HG02852 (cell line): ENCODE data around the gene SHQ1.
"Not testable (repeated sequence)": the region's sequence is repeated elsewhere in the genome, so short reads cannot be mapped to it uniquely, and the experiment has no call there.

ENCODE experiments used
- ATAC-seq: cut with Tn5 transposase; IDR thresholded peaks from one replicate; pipeline ENCODE4 v1.9.1; 2021; ENCODE audit warnings: mild to moderate bottlenecking, moderate library complexity; ENCODE audit not compliant: unreplicated experiment

The SHQ1 gene

GRCh38 chr3:72754582-72754981 lies 93.7 kb downstream of the SHQ1 start:
- no peak for ATAC-seq

GRCh38 chr3:72753495-72753894 lies 94.8 kb downstream of the SHQ1 start:
- ATAC-seq = no peak

- ATAC-seq = no peak
These were observed 97.8 kb downstream of the SHQ1 start for GRCh38 chr3:72750405-72750965.

GRCh38 chr3:72748659-72749058 lies 99.6 kb downstream of the SHQ1 start:
- no peak for ATAC-seq

- ATAC-seq = no peak
These were observed 101.5 kb downstream of the SHQ1 start for GRCh38 chr3:72746430-72747411.

DNA sequence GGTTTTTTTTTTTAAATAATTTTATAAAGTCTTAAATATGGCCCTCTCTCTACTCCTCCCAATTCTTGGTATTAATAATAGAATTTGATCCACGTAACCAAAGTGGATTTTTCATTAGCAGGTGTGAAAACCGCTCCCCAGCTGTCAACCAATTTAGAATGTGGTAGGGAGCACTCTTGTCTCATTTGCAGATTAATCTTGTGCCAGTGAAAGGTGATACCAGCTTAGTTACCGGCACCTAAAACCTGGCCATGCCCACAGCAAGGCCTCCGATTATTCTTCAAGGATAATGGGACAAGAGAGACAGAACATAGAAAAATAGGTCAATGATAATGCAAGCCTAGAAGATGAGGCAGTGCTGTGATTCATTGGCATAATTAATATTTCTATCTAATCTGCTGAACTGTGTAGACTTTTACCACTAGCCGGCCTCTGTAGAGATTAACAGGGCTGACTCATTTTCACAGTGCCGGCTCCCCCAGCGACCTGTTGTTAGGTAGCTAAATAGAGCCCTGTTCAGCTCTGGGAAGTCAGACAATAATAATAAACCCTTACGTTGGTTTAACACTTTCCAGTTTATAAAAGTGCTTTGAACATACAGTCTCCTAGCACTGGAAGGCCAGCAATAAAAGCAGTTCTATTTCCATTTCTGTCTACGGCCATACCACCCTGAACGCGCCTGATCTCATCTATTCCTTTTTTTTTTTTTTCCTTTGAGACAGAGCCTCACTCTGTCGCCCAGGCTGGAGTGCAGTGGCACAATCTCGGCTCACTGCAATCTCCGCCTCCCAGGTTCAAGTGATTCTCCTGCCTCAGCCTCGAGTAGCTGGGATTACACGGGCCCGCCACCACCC lies 102.9 kb downstream of the SHQ1 start:
- no peak for ATAC-seq

GRCh38 chr3:72744330-72744729 lies 103.9 kb downstream of the SHQ1 start:
- no peak for ATAC-seq

DNA sequence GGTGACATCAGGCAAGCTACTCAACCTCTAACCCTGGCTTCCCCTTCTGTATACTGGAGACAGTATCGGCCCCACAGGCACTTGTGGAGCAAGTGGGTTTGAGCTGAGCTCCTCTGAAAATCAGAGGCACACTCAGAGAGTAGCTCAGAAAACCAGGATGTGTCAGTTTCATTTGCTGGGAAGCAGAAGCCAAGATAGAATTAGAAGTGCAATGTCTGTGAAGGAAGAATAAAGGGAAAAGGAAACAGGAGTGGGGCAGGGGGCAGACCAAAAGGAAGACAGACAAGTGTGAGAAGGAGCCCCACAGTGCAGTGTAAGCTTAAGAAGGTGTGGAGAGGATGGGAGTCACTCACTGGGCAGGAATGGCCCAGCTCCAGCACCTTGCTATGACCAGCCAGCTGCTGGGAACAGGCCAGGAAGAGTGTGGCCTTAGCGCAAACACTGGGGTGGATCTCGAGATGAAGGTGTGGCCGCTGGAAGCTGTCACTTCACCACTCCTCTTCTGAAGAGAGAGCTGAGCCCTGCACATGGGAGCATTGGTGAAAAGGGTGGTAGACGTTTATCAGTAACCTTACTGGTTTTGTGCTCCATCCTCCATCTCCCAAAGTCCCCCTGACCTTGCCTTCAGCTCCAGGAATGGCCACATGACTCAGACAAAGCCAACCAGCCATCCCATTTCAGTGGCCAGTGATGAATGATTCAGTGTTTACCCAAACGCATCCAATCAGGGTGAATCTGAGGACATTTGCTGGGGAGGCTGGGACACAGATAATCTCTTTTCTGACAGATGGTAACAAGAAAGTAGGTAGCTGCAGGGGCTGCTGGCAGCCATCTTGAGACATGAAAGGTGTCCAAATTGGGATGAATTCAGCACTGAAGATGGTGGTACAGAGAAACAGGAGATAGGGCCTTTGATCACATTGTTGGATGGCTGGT lies 108.4 kb downstream of the SHQ1 start:
- no peak for ATAC-seq

DNA sequence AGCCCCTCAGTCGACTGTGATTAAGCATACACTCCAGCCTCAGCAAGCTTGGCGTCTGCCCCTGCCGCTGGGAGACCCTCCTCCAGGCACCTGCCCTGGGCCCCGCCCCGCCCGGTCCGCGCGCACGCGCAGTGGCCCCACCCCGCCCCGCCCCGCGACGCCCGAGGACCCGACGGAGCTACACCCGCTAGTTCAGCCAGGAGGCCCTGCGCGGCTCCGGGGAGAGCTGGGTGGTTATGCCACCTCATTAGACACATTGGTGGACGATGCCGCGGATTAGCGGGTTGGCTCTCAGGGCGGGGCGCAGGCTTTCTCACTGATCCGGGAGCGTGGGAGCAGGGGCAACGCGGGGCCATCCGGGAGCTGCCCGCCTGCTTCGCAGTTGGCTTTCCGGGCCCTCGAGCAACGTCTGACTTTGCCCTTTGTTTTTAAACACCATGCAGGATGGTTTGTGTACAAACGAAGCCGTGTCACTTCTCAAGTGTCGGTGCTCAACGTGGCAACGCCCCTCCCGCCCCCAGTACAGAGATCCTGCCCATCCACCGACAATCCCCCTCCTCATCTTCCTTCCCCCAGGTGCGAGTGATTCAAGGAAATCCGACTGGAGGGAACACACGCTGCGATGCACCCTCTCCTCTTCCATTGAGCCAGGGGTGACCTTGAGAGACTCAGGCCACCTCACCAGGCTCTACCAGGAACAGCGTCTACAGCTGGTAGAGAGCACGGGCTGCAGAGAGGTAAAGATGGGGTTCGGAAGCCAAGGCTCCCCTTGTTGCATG lies 109.3 kb downstream of the SHQ1 start:
- ATAC-seq = peak; percentile 80

DNA sequence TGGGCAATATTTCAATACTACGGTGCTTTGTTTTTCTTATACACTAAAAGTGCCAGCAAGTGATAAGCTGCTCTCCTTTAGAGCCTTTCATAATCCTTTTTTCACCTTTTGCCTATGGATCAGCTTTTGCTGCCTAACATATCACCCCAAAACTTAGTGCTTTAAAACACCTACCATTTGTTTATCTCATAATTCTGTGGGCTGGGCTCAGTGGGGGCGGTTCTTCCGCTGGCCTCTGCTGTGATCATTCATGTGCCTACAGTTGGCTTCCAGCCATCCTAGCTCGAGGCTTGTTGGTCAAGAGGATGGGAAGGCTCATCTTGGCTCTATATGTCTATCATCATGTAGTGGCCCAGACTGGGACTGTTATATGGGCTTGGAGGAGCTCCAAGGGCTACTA lies 113.2 kb downstream of the SHQ1 start:
- ATAC-seq = not testable (repeated sequence)

DNA sequence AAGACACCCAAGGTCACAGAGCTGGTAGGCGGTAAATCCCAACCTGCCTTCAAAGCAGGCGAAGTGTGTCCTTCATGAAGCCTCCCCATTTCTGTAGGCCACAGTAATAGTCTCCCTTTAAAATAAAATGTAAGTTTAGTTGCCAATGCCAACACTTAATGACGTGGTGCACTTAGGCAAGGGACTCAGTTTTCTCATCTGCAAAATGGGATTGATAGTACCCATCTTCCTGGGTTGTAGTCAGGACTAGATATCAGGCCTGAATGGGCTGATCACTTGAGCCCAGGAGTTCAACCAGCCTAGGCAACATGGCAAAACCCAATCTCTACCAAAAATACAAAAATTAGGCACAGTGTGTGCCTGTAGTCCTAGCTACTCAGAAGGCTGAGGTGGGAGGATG lies 114.6 kb downstream of the SHQ1 start:
- ATAC-seq = no peak

DNA sequence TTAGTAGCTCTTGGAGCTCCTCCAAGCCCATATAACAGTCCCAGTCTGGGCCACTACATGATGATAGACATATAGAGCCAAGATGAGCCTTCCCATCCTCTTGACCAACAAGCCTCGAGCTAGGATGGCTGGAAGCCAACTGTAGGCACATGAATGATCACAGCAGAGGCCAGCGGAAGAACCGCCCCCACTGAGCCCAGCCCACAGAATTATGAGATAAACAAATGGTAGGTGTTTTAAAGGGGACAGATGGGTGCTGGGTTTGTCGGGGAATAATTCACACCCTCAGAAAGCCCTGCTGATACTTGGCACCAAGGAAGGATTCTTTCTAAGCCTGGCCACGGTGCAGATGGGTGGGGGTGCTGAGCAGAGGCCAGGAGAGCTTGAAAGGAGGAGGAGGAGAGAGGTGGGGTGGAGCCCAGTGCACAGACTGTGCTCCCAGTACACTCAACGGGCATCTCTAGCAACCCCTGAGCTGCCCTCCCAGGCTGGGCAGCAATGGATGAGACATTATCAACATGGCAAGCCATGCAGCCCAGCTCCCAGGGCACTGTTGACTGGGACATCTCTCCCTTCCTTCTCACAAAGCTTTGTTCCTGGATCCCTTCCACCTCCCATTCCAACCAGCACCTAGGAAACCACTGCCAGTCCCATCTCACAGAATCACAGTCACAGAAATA lies 115.4 kb downstream of the SHQ1 start:
- ATAC-seq = not testable (repeated sequence)

DNA sequence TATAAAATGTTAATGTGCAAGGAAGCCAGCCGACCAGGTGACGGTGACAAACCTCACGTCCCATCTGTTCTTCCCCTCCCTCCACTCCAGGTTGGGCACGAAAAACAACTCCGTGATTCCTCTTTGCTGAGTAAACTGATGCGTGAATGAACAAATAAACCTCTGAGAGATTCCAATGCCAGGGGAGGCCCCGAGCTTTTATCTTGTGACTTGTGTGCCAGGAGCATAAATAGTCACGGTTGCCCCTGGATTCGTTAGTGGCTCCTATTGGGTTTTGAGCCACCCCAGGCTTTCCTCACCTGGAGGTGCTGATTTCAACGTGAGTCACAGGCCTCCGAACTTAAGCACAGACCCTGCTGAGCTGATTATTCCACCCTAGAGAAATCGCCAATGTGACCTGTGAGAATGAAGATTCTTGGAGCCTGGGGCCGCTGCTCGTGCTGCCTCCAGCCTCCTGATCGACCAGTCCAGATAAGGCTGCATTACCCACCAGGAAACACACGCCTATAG lies 119.2 kb downstream of the SHQ1 start:
- ATAC-seq = no peak

DNA sequence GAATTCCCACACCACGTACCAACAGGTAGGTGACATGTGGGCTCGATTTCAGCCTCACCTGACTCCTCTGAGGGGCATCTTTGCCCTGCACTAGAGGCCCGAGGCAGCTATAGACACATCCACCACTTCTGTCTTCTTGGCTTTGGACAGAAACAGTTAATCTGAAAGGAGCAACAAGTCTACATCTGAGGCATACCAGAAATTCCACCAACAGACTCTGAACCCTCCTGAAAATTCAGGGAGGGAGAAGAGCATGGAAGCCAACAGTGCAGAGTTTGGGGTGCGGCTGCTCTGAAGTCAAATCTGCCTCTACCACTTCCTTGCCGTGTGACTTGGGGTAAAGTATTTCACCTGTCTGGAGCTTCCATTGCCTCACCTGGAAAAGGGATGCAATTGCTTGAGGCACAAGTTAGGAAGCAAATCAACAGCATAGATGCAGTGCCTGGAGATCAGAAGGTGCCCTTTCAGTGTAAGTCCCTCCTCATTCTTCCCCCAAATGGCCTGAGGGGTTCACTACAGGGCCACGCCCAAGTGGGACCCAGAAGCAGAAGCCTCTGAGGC lies 119.8 kb downstream of the SHQ1 start:
- ATAC-seq = no peak

DNA sequence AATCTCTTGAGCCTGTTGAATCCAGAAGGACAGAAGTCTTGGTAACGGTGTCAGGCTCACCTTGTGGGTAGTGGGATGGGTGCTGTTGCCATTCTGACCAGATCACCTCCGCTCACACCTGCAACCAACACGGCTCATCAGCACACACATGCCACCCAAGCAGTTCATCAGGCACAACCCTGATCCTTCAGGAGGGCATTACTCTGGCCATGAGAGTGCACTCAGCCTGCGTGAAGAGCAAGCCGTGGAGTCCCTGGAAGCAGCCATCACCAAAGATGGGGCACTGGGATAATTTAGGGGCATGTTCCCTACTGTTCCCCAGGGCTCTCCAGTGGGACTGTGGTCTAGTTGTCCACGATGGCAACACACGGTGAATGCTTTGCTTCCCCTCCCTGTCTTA lies 120.5 kb downstream of the SHQ1 start:
- no peak for ATAC-seq

DNA sequence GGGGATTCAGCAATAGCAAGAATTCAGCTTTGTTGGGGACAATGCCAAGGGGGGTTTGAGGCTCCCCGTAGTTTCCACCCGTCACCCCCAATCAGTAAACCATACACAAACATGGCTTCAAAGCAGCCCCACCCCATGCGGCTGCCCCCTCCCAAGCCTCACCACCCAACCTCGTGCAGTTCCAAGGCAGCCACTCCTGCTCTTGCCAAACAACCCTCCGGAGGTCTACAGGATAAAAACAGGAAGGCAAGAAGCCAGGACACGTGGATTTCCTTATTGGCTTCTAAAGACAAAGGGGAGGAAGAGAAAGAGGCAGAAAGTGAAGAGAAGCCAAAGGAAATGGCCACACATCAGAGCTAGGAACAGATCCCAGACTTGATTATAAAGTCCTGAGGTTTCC lies 121.1 kb downstream of the SHQ1 start:
- no peak for ATAC-seq

GRCh38 chr3:72725229-72725628 lies 123.0 kb downstream of the SHQ1 start:
- no peak for ATAC-seq

- no peak for ATAC-seq
These were observed 124.2 kb downstream of the SHQ1 start for GRCh38 chr3:72724070-72724469.
